HL-60 (cell line): ENCODE data around the gene TBC1D16.

Source experiments
- DNase-seq, 2 experiments: peaks; one replicate each; pipeline ENCODE4 v3.0.0-alpha.2; 2010 to 2020; ENCODE audit warnings: low read depth in 1 of 2, low spot score in 1 of 2
- H3K27ac ChIP-seq: fragments of 250-450 bp; sonication (Bioruptor Pico); replicated peaks from 2 replicates; pipeline ENCODE4 v1.5.1; 2020; ENCODE audit warnings: mild to moderate bottlenecking, moderate library complexity
- H3K27me3 ChIP-seq: fragments of 250-450 bp; sonication (Bioruptor Pico); 2 replicates; pipeline ENCODE4 v1.5.1; 2021; ENCODE audit warnings: mild to moderate bottlenecking, moderate library complexity; ENCODE audit not compliant: insufficient read depth, poor library complexity, severe bottlenecking
- H3K4me3 ChIP-seq: replicated peaks from 2 replicates; pipeline ENCODE4 v1.5.1; 2011; ENCODE audit warnings: mild to moderate bottlenecking, control low read depth, low read length; ENCODE audit not compliant: insufficient read depth
- CTCF ChIP-seq: IDR thresholded peaks from one replicate; pipeline ENCODE4 v1.5.1; 2011; ENCODE audit warnings: low read length, control low read depth, inconsistent platforms; ENCODE audit not compliant: insufficient read depth
- GABPA ChIP-seq: IDR thresholded peaks from 2 replicates; pipeline ENCODE4 v1.6.1; 2012; ENCODE audit warnings: low read depth
- POLR2AphosphoS5 ChIP-seq: IDR thresholded peaks from 2 replicates; pipeline ENCODE4 v1.6.1; 2012; ENCODE audit warnings: low read depth
- REST ChIP-seq: IDR thresholded peaks from 2 replicates; pipeline ENCODE4 v1.6.1; 2012; ENCODE audit warnings: low read depth; ENCODE audit not compliant: insufficient replicate concordance
- SPI1 ChIP-seq: IDR thresholded peaks from 2 replicates; pipeline ENCODE4 v1.6.1; 2012; ENCODE audit warnings: low read depth, mild to moderate bottlenecking, borderline replicate concordance

TBC1D16 gene

GRCh38 chr17:80018917-80019651, 16.6 kb downstream of the TBC1D16 start:
- no peak for DNase-seq
- Histone ChIP-seq H3K27me3 (no peaks in the 10 kb centered on the region), H3K27ac (no peak overlapping the region), H3K4me3 (no peak overlapping the region)
- no peak for TF ChIP-seq REST
- no peak for TF ChIP-seq SPI1
- TF ChIP-seq CTCF, result no peak
- TF ChIP-seq POLR2AphosphoS5, result no peak
- no peak for TF ChIP-seq GABPA

GRCh38 chr17:80017226-80018010, 18.3 kb downstream of the TBC1D16 start:
- DNase-seq, result no peak
- TF ChIP-seq POLR2AphosphoS5 (no peak), GABPA (no peak), SPI1 (no peak), REST (no peak), CTCF (no peak)
- H3K27ac ChIP-seq, result no peak overlapping the region
- H3K4me3 ChIP-seq, result no peak overlapping the region
- no peaks in the 10 kb centered on the region for H3K27me3 ChIP-seq

- Histone ChIP-seq H3K27me3 (no peaks in the 10 kb centered on the region), H3K27ac (no peak overlapping the region), H3K4me3 (no peak overlapping the region)
- TF ChIP-seq SPI1, result no peak
- TF ChIP-seq CTCF, result no peak
- no peak for TF ChIP-seq REST
- TF ChIP-seq GABPA, result no peak
- no peak for TF ChIP-seq POLR2AphosphoS5
- no peak for DNase-seq
These were observed 22.6 kb downstream of the TBC1D16 start for GRCh38 chr17:80012765-80013741.
